Left lung (tissue), 10 donors: Measurements from ENCODE around the gene WNK4. TPM values are rescaled to one million over a fixed set of nuclear protein-coding genes. Genes with fewer than 3 reads are reported as not detected.

Experiments used
- ATAC-seq: fragments of 200-7000 bp; cut with Tn5 transposase; one replicate; pipeline ENCODE4 v1.9.1; 2020; ENCODE audit warnings: moderate library complexity
- DNase-seq, 4 donors: peaks; one replicate each; pipeline ENCODE4 v3.0.0-alpha.2; 2013 to 2020
- H3K27ac ChIP-seq, 2 donors: fragments of 200-600 bp; sonication (generic) in 1 of 2; one replicate each; pipeline versions ENCODE4 v1.5.0 to v1.8.0; 2020 to 2021
- H3K27me3 ChIP-seq, 2 donors: fragments of 200-600 bp; sonication (generic) in 1 of 2; one replicate each; pipeline versions ENCODE4 v1.5.0 to v1.8.0; 2020 to 2021
- H3K36me3 ChIP-seq, 2 donors: fragments of 200-600 bp; sonication (generic) in 1 of 2; one replicate each; pipeline versions ENCODE4 v1.5.0 to v1.8.0; 2020 to 2021
- H3K4me1 ChIP-seq, 2 donors: fragments of 200-600 bp; one replicate each; pipeline ENCODE4 v1.8.0; 2021
- H3K4me3 ChIP-seq, 2 donors: fragments of 200-600 bp; sonication (generic) in 1 of 2; one replicate each; pipeline versions ENCODE4 v1.5.0 to v1.8.0; 2020 to 2021; ENCODE audit warnings: mild to moderate bottlenecking in 1 of 2
- H3K9me3 ChIP-seq, 2 donors: fragments of 200-600 bp; sonication (generic) in 1 of 2; one replicate each; pipeline versions ENCODE4 v1.5.0 to v1.8.0; 2020 to 2021
- intact Hi-C, 2 donors: fragments of 100-400 bp; cut with DNase I; formaldehyde crosslinking; loops; one replicate each; pipeline versions ENCODE4 v1.11.2 to v1.14.2; 2022
- polyA plus RNA-seq, 6 donors: library from polyadenylated mRNA; unstranded; fragments of 120-200 nt; gene quantifications; one replicate each; pipeline ENCODE4 v1.2.1, GENCODE V29; 2013; ENCODE audit not compliant: insufficient read length in 6 of 6
- total RNA-seq, 2 donors: library from RNA; stranded (reverse); fragmentation: NEBNext Ultra II Directional; extraction: Animal tissue kit (Norgen Biotek cat#: 25700); gene quantifications; one replicate each; pipeline ENCODE4 v1.2.1, GENCODE V29; 2021
- TF ChIP-seq, protein P1 (sequence below), 2 donors: fragments of 200-600 bp; sonication (generic) in 1 of 2; IDR thresholded peaks; one replicate each; pipeline versions ENCODE4 v1.5.0 to v1.8.0; 2021; ENCODE audit warnings: antibody characterized with exemption in 2 of 2
- donor health status: DM: no; HTN: yes; CAD: no.
- donor health status: DM: no; HTN: no; CAD: no.

WNK4 gene
- total and polyA plus RNA-seq, 8 donors, result 0.21 to 2.5 (median 1.8) TPM; not detected in 1

DNA sequence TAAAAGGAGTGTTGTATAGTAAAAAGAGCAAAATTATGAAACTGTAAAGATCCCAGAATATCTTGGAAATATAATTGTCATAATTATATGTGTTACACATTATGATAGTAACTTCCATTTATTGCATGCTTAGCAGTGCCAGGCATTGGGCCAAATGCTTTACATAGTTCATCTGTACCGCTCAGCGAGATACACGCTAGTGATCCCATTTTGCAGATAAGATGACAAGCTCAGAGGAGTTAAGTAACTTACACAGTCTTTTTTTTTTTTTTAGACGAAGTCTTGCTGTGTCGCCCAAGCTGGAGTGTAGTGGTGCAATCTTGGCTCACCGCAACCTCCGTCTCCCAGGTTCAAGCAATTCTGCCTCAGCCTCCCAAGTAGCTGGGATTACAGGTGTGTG, 28.8 kb upstream of the WNK4 start:
- no peaks in the 10 kb centered on the region for H3K9me3 ChIP-seq
- TF ChIP-seq, protein P1, sequence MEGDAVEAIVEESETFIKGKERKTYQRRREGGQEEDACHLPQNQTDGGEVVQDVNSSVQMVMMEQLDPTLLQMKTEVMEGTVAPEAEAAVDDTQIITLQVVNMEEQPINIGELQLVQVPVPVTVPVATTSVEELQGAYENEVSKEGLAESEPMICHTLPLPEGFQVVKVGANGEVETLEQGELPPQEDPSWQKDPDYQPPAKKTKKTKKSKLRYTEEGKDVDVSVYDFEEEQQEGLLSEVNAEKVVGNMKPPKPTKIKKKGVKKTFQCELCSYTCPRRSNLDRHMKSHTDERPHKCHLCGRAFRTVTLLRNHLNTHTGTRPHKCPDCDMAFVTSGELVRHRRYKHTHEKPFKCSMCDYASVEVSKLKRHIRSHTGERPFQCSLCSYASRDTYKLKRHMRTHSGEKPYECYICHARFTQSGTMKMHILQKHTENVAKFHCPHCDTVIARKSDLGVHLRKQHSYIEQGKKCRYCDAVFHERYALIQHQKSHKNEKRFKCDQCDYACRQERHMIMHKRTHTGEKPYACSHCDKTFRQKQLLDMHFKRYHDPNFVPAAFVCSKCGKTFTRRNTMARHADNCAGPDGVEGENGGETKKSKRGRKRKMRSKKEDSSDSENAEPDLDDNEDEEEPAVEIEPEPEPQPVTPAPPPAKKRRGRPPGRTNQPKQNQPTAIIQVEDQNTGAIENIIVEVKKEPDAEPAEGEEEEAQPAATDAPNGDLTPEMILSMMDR (IDR thresholded peaks at IDR 0.05), result no peak
- no peak overlapping the region for H3K4me3 ChIP-seq
- no peak overlapping the region for H3K27ac ChIP-seq
- ATAC-seq (no peak), DNase-seq (no peak)
- no peaks in the 10 kb centered on the region for H3K27me3 ChIP-seq
- intact Hi-C loops, result no loop called here
- H3K36me3 ChIP-seq, result no peaks in the 10 kb centered on the region
- peaks cover 6 to 14% of the 10 kb centered on the region in 2 donors for H3K4me1 ChIP-seq

DNA sequence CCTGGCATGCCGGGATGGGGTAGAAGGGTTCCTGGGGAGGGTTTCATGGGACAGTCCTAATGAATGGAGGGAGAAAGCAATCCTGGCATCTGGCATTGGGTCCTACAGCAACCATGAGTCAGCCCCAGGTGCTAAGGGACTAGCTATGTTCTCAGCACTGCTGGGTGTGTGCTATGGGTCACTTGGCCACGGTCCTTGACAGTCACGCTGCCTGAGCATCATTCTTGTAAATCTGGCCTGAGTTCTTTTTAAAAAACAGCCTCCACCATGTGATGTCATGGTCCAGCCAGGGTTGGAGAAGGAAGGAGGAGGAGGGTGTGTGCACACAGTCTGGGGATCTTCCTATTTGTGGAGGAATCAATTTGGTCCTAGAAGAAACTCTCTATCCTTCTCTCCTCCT, 25.6 kb upstream of the WNK4 start:
- peaks cover 0 to 21% of the 10 kb centered on the region in 2 donors for H3K27me3 ChIP-seq
- DNase-seq, result no peak

DNA sequence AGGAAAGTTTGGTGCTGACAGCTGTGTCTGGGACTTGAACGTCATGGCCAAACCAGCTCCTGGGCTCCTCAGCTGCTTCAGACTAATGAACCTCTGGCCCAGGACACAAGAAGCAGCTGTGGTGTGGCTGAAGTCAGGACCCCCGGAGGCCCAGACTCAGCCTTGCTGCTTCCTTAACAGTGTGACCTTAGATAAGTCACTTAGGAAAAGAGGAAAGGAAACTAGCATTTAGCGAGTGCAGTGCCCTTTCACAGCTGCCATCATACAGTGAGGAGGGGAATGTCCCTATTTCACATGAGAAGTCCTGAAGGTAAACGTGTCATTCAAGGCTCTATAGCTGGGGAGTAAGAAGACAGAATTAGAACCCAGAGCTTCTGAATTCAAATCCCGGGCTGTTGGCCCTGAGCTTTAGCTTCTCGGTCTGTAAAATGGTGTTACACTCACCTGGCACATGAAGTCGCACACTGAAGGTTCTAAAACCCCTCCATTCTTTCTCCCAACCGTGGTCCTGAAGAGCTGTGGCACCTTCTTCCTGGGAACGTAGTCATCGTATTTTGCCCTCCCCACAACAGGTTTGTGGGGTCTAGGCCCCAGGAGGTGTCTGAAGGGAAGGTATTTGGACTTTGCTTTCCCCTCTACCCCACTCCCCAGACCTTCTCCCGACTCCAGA, 20.3 kb upstream of the WNK4 start:
- ATAC-seq (no peak), DNase-seq (no peak)
- H3K4me3 ChIP-seq, result peak overlapping the region in 1 of 2 donors; percentile 49
- intact Hi-C loops, result loop anchor here in 1 of 2 donors (5.0 kb wide), 1 partner anchor 38 kb away; no protein-coding TSS in a partner anchor
- TF ChIP-seq, protein P1 (IDR thresholded peaks at IDR 0.05), result no peak
- no peaks in the 10 kb centered on the region for H3K9me3 ChIP-seq
- H3K4me1 ChIP-seq, result peaks cover 4 to 16% of the 10 kb centered on the region in 2 donors
- H3K27ac ChIP-seq, result peak overlapping the region in 1 of 2 donors; percentile 80
- peaks cover 20 to 57% of the 10 kb centered on the region in 2 donors for H3K27me3 ChIP-seq
- H3K36me3 ChIP-seq, result no peaks in the 10 kb centered on the region

More for the DNA sequence above, 25.6 kb upstream of the WNK4 start:
- intact Hi-C loops, result no loop called here
- H3K4me1 ChIP-seq, result peaks cover 0 to 11% of the 10 kb centered on the region in 2 donors
- no peak overlapping the region for H3K27ac ChIP-seq
- H3K36me3 ChIP-seq, result no peaks in the 10 kb centered on the region
- TF ChIP-seq, protein P1 (IDR thresholded peaks at IDR 0.05), result no peak
- H3K4me3 ChIP-seq, result no peak overlapping the region
- no peak for ATAC-seq
- H3K9me3 ChIP-seq, result no peaks in the 10 kb centered on the region

DNA sequence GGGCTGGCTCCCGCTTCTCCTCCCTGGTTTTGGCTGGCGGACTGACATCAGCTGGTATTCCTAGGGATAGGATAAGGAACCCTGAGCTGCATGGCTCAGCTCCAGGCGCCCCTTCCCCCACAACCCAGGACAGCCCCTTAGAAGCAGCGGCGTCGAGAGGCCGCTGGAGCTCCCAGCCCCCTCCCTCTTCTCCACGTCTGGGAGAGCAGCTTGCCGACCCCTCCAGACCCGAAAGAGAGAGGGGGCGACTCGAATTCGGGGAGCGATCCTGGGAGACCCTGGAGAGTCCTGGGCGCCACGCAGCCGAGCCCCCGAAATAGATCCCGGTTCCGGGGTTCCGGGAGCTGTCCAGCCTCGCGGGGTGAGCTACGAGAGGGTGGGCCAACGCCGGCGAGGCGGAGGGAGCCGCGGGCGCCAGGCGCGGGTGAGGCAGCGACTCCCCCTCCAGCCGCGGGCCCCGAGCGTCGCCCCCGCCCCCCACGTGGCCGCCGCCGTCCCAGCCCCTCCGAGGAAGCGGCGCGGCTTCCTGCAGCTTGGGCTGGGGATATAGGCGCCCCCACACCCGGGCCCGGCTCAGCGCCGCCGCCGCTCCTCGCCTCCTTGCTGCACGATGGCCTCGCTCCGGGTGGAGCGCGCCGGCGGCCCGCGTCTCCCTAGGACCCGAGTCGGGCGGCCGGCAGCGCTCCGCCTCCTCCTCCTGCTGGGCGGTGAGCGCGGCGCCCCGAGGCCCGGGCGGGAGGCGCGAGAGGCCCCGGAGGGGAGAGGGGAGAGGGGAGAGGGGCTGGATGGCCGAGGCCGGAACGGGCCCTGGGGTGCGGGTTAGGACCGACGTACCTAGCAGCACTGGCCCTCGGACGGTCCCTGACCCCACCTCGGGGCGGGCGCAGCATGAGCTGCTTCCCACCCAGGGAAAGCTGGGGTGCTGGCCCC, 19.5 kb upstream of the WNK4 start, which contains the start of gene RAMP2:
TSS of gene RAMP2 (plus strand) at position 576 of the 930 bp plus-strand sequence. CDS start at position 611, 35 bp downstream.
- peak in 3 of 4 donors; percentile 56 to 83 (median 63) for DNase-seq
- intact Hi-C loops, result loop anchor here in 1 of 2 donors (5.0 kb wide), 1 partner anchor 39 kb away; no protein-coding TSS in a partner anchor
- ATAC-seq, result peak; percentile 58

More for the DNA sequence above, 19.5 kb upstream of the WNK4 start, which contains the start of gene RAMP2:
- H3K36me3 ChIP-seq, result no peaks in the 10 kb centered on the region
- peak within 1 kb of the TSS; percentile 78 to 80 for H3K27ac ChIP-seq
- H3K4me3 ChIP-seq, result peak within 1 kb of the TSS; percentile 40 to 49
- TF ChIP-seq, protein P1 (IDR thresholded peaks at IDR 0.05), result no peak
- H3K4me1 ChIP-seq, result peaks cover 4 to 16% of the 10 kb centered on the region in 2 donors
- peaks cover 20 to 57% of the 10 kb centered on the region in 2 donors for H3K27me3 ChIP-seq
- no peaks in the 10 kb centered on the region for H3K9me3 ChIP-seq
